Erythroblast (primary cell): Measurements from ENCODE around the gene CRACR2B.

ENCODE experiments used
- GATA1 ChIP-seq: IDR thresholded peaks from 2 replicates; pipeline ENCODE4 v1.6.1; 2011; ENCODE audit warnings: low read depth, mild to moderate bottlenecking, control low read depth, low read length, moderate library complexity
- POLR2A ChIP-seq: IDR thresholded peaks from 2 replicates; pipeline ENCODE4 v1.6.1; 2011; ENCODE audit warnings: mild to moderate bottlenecking, low read length

DNA sequence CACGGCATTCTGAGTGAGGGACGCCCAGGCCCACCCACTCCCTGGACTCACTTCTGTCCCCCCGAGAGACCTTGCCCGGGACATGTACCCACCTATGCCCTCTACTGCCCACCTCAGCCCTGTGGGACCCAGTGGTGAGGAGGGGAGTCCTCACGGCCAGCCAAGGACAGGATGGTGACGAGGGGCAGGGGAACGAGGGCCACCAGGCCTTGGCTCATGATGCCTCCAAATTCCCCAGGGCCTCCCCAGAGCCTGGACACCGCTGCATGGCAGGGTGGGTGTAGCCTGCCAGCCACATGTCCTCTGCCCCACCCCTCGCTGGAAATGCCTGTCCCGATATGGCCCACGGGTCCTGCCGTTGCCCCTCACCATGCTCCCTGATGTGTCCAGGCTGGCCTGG is 41.1 kb downstream of the CRACR2B start:
- no peak for TF ChIP-seq POLR2A
- no peak for TF ChIP-seq GATA1
